Fibroblast of lung (primary cell): Measurements from ENCODE around the gene RMND1.

Experiments
- CTCF ChIP-seq, 2 donors: IDR thresholded peaks in 1 of 2; conservative IDR thresholded peaks in 1 of 2; 1 replicate in 1 of 2; 2 replicates in 1 of 2; pipeline ENCODE4 v1.5.1; 2011 to 2012; ENCODE audit warnings: low read length in 2 of 2, control low read depth in 1 of 2, inconsistent platforms in 1 of 2, low read depth in 1 of 2, mild to moderate bottlenecking in 1 of 2
- EZH2 ChIP-seq: IDR thresholded peaks from 2 replicates; pipeline ENCODE4 v1.5.1; 2012; ENCODE audit warnings: low read length, control low read depth, mild to moderate bottlenecking; ENCODE audit errors: missing control alignments

- TF ChIP-seq CTCF (conservative IDR thresholded peaks at IDR 0.05 in 1 of 2, IDR thresholded peaks at IDR 0.05 in 1 of 2; ENCODE audit: low read depth in 1 of 2, low read length in 2 of 2): no peak
- no peak for TF ChIP-seq EZH2
Measured at GRCh38 chr6:151400473-151400872, 51.5 kb downstream of the RMND1 start.
